Skeletal muscle tissue (tissue), 4 donors: ENCODE results near the gene ALAS2. TPM values are rescaled to one million over a fixed set of nuclear protein-coding genes. Genes with fewer than 3 reads are reported as not detected.
A peak's percentile ranks its signal among the peaks of the same experiment; 100 is the strongest.

Experiments
- H3K27ac ChIP-seq: one replicate; pipeline ENCODE4 v1.7.0; 2013; ENCODE audit warnings: mild to moderate bottlenecking, low read depth, low read length, inconsistent platforms
- H3K27me3 ChIP-seq, 3 donors: one replicate each; pipeline ENCODE4 v1.7.0; 2013; ENCODE audit warnings: low read length in 3 of 3; ENCODE audit not compliant: control insufficient read depth in 3 of 3, insufficient read depth in 3 of 3
- H3K36me3 ChIP-seq, 3 donors: one replicate each; pipeline ENCODE4 v1.7.0; 2013; ENCODE audit warnings: low read length in 3 of 3; ENCODE audit not compliant: control insufficient read depth in 3 of 3, insufficient read depth in 3 of 3
- H3K4me1 ChIP-seq, 3 donors: one replicate each; pipeline ENCODE4 v1.7.0; 2013; ENCODE audit warnings: low read length in 3 of 3, mild to moderate bottlenecking in 3 of 3; ENCODE audit not compliant: control insufficient read depth in 3 of 3, insufficient read depth in 3 of 3
- H3K4me3 ChIP-seq, 3 donors: one replicate each; pipeline ENCODE4 v1.7.0; 2013; ENCODE audit warnings: low read length in 3 of 3
- H3K9ac ChIP-seq, 3 donors: one replicate each; pipeline ENCODE4 v1.7.0; 2013; ENCODE audit warnings: low read length in 3 of 3, mild to moderate bottlenecking in 3 of 3, moderate library complexity in 2 of 3, low read depth in 1 of 3
- H3K9me3 ChIP-seq, 3 donors: one replicate each; pipeline ENCODE4 v1.7.0; 2013; ENCODE audit warnings: low read length in 3 of 3; ENCODE audit not compliant: control insufficient read depth in 3 of 3
- total RNA-seq: library from RNA; depleted of rRNA; stranded (reverse); fragments of >200 nt; gene quantifications from one replicate; pipeline ENCODE4 v1.2.3, GENCODE V29; 2014
- donor health status: Osteomylitis.

Gene ALAS2
- total RNA-seq, 1 donor from 2014 or later: 301 TPM

DNA sequence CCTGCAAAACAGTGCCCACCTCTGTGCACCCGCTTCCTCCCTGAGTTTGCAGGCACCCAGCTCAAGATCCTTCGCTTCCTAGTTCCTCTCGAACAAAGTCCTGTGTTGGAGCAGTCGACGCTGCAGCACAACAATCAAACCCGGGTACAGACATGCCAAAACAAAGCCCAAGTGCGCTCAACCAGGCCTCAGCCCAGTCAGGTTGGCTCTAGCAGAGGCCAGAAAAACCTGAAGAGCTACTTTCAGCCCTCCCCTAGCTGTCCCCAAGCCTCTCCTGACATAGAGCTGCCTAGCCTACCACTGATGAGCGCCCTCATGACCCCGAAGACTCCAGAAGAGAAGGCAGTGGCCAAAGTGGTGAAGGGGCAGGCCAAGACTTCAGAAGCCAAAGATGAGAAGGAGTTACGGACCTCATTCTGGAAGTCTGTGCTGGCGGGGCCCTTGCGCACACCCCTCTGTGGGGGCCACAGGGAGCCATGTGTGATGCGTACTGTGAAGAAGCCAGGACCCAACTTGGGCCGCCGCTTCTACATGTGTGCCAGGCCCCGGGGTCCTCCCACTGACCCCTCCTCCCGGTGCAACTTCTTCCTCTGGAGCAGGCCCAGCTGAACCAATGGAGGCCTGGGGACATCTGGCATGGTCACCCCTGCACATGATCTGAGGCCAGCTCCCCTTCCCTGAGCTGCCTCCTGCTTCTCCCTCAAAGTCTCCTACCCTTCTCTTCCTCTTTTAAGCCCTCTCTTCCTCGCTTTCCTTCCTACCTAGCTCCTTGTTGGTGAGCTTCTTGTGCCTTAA, 23.8 kb downstream of the ALAS2 start:
- Histone ChIP-seq H3K9me3 (no peaks in the 10 kb centered on the region), H3K27me3 (no peaks in the 10 kb centered on the region), H3K4me3 (no peak overlapping the region), H3K36me3 (peaks cover 10 to 20% (median 10%) of the 10 kb centered on the region in 3 donors), H3K27ac (no peak overlapping the region), H3K4me1 (peaks cover 10 to 24% (median 18%) of the 10 kb centered on the region in 3 donors), H3K9ac (no peak overlapping the region)

DNA sequence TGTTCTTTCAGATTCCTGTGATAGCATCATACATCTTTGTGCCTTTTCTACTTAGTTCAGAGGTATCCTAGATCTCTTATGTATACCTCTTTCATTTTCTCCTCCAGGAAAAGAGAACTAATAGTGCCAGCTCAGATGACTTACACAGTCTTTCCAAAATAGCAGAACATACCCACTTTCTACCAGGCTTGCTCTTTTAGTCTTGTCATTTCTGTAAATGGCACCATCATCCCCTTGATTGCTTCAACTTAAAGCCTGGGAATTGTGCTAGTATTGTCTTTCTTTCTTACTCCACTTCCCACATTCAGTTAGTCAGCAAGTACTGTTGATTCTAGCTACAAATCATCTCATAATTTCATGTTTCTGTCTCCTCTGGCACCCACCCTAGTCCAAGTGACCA, 25.5 kb downstream of the ALAS2 start:
- peaks cover 10 to 20% (median 10%) of the 10 kb centered on the region in 3 donors for H3K36me3 ChIP-seq
- no peak overlapping the region for H3K9ac ChIP-seq
- no peaks in the 10 kb centered on the region for H3K9me3 ChIP-seq
- H3K4me1 ChIP-seq: peaks cover 18 to 30% (median 26%) of the 10 kb centered on the region in 3 donors
- H3K27me3 ChIP-seq: no peaks in the 10 kb centered on the region
- H3K4me3 ChIP-seq: no peak overlapping the region
- no peak overlapping the region for H3K27ac ChIP-seq

DNA sequence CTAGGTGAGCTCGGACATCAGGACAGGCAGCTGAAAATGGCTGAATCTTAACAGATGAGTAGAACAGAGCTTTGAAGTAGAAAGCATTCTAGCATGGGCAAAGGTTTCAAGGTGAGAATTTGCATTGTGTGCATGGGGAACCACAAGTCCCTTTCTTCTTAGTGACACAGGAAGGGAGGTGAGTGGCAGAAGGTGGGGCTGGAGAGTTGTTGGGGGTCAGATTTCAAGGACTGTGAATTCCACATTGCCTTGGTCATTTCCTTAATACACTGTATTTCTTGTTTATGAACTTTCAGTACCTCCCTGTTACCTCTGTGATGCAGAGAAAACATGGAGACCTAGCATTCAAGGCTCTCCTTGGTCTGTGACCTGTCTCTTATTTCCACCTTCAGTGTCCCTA, 26.5 kb downstream of the ALAS2 start:
- Histone ChIP-seq H3K27ac (no peak overlapping the region), H3K36me3 (peaks cover 10 to 20% (median 10%) of the 10 kb centered on the region in 3 donors), H3K27me3 (no peaks in the 10 kb centered on the region), H3K9ac (no peak overlapping the region), H3K4me3 (no peak overlapping the region), H3K4me1 (peaks cover 13 to 25% (median 25%) of the 10 kb centered on the region in 3 donors), H3K9me3 (no peaks in the 10 kb centered on the region)

DNA sequence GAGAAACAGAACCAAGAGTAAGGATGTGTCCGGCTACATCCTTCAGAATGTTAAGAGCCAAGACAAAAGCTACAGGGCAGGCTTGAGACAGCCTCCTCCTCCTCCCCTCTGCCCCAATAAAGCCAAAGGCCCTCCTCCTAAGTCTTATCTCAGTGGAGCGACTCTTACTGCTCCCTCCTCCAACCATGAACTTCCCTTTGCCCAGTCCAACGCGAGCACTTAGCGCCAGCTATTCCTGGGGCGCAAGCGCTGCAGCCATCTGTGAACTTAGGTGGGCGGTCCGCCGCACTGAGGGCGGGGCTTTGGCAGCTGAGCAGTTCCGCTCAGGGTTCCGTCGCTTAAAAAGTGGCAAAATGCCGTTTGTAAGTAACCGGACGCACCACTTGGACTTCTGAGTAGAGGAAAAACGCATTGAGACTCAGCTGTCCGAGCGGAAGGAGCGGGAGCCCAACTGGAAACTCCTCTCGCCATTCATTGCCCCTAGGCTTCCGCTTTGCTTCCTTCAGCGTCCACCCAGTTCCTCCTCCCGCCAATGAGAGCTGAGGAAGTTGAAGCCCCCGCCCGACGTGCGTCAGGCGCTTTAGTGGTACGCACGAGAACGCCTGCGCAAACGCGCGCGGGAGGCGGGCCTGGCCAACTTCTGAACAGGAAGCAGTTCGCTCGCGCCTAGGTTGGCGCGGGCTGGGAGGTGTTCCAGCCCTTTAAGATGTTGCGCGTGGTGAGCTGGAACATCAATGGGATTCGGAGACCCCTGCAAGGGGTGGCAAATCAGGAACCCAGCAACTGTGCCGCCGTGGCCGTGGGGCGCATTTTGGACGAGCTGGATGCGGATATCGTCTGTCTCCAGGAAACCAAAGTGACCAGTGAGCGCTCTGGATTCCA, 30.8 kb downstream of the ALAS2 start, which contains the start of gene APEX2:
Gene APEX2 (plus strand): TSS at position 647 of the 882 bp plus-strand sequence. CDS start 60 bp downstream, at position 707.
- peak within 1 kb of the TSS; percentile 83 to 88 (median 85) for H3K4me3 ChIP-seq
- H3K36me3 ChIP-seq: peaks cover 5 to 14% (median 8%) of the 10 kb centered on the region in 3 donors
- peak within 1 kb of the TSS; percentile 74 to 81 (median 81) for H3K9ac ChIP-seq
- H3K9me3 ChIP-seq: no peaks in the 10 kb centered on the region
- H3K27ac ChIP-seq: peak within 1 kb of the TSS; percentile 81
- H3K27me3 ChIP-seq: no peaks in the 10 kb centered on the region
- peaks cover 9 to 10% (median 10%) of the 10 kb centered on the region in 3 donors for H3K4me1 ChIP-seq

DNA sequence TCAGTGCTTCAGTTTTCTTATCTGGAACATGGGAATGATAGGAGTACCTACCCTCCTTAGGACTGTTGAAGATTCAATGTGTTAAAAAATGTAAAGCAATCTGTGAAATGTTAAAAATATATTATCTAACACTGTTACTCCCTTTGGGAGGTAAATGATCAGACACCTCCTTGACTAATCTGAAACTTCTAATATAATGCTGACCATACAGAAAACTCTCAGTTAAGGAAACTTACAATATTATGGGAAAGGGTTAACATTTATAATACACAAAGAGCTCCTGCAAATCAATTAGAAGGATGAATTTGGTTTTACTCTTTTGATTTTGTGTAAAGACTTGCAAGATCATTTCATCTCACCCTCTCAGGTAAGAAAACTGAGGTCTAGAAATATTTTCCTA, 35.2 kb downstream of the ALAS2 start:
- H3K9me3 ChIP-seq: no peaks in the 10 kb centered on the region
- H3K27ac ChIP-seq: peak overlapping the region; percentile 81
- no peaks in the 10 kb centered on the region for H3K36me3 ChIP-seq
- no peak overlapping the region for H3K9ac ChIP-seq
- no peaks in the 10 kb centered on the region for H3K27me3 ChIP-seq
- H3K4me1 ChIP-seq: peaks cover 6 to 10% (median 10%) of the 10 kb centered on the region in 3 donors
- H3K4me3 ChIP-seq: peak overlapping the region in 2 of 3 donors; percentile 7 to 15

DNA sequence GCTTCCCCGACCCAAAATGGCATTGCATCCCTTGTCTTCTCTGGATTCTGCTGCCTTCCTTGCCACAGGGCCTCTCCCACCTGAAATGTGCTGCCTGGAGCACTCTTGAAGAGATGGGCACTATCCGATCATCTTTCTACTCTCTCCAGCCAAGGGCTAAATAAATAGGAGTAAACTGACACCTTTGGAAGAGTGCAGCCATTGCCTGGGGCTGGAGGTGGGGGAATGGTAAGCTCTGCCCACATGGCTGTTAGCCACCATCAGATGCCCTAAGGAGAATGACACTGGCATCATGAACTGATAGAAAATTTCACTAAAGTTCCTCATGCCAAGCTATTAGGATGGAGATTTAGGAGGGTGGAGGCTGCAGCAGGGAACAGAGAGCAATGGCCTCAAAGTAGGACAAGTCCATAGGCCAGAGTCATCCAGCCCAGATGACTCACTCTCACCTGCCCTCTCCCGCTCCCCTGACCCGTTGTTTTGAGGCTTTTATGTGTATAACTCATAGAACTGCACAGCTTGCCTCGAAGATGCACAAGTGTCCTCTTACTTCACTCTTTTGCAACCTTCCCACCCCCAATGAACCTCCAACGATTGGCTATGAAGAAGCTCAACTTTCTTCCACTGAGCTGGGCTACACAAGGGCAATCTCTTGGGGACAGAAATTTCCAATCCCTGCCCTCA, 36.0 kb downstream of the ALAS2 start:
- H3K9ac ChIP-seq: peak overlapping the region in 1 of 3 donors; percentile 70
- H3K4me3 ChIP-seq: peak overlapping the region; percentile 53 to 67 (median 61)
- no peaks in the 10 kb centered on the region for H3K9me3 ChIP-seq
- H3K27me3 ChIP-seq: no peaks in the 10 kb centered on the region
- H3K27ac ChIP-seq: peak overlapping the region; percentile 81
- H3K4me1 ChIP-seq: peaks cover 6 to 10% (median 9%) of the 10 kb centered on the region in 3 donors
- H3K36me3 ChIP-seq: no peaks in the 10 kb centered on the region

DNA sequence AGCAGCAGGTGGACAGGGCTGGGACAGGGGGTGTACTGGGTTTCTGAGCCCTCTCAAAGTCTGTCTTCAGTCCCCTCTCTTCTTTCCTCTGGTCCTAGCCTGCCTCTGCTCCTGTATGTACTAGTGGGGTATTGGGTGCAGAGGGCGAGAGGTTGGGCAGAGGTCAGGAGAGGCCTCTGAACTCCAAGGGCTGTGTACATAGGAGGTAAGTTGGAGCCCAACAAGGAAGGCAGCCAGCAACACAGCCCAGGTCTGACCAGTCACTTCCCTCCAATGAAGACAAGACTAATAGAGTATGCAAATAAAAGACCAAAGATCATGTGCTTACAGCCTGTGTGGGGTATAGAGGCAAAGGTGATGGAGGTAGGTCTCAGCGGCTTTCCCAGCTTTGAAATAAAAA, 36.7 kb downstream of the ALAS2 start, which contains the start of gene PFKFB1:
Gene PFKFB1 (minus strand): TSS at position 90 of the 400 bp plus-strand sequence. CDS start 181 bp downstream, outside the sequence.
- Histone ChIP-seq H3K9ac (peak within 1 kb of the TSS; percentile 11 to 70 (median 68)), H3K27ac (peak within 1 kb of the TSS; percentile 81), H3K36me3 (no peaks in the 10 kb centered on the region), H3K4me3 (peak within 1 kb of the TSS; percentile 53 to 67 (median 61)), H3K9me3 (no peaks in the 10 kb centered on the region), H3K27me3 (no peaks in the 10 kb centered on the region), H3K4me1 (peaks cover 6 to 10% (median 9%) of the 10 kb centered on the region in 3 donors)

DNA sequence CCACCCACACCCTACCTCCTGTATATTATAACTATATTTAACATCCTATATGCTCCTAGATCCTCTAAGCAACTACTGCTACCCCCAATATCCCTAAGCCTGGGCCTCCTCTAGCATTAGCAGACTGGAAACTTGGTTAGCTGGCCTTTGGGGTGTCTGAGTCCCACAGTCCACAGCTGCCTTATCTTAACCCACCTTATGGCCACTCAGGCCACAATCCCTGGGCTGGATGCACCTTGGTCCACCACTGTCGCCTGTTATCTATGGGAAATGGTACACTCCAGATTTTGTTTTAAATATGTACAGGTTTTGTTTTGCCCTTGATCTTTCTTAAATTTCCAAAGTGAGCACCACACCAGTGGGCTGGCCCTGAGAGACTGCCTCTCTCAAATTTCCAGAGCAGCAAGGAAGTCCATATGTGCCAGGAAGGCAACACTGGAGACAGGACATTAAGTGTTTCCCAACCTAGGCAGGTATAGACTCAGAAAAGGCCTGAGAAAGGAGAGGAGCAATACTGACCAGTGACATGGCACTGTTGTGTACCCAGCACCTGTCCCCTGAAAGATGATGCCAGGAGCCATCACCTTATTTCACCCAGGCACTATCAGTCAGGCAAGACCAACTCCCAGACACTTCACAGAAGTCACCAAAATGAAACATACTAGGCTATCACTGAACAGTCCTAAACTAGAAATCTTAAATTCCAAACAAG, 37.7 kb downstream of the ALAS2 start:
- no peaks in the 10 kb centered on the region for H3K9me3 ChIP-seq
- H3K4me1 ChIP-seq: peaks cover 6 to 10% (median 8%) of the 10 kb centered on the region in 3 donors
- peak overlapping the region; percentile 11 to 70 (median 68) for H3K9ac ChIP-seq
- H3K36me3 ChIP-seq: no peaks in the 10 kb centered on the region
- H3K4me3 ChIP-seq: peak overlapping the region; percentile 53 to 67 (median 61)
- H3K27me3 ChIP-seq: no peaks in the 10 kb centered on the region
- H3K27ac ChIP-seq: peak overlapping the region; percentile 81

DNA sequence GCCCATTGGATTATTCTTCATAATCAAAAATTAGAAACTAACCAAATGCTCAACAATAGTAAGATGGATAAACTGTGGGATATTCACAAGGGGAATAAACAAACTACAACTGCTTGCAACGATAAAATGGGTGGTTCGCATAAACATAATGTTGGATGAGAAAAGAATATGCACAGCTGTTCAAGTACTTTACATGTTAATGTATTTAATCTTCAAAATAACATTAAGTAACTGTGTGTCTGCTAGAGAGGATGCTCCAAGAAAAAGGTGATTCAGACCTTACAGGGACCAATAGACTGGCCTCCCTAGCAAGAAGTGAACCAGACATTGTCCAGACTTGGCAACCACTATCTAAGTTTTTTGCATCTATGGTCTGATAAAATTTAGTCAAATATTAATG, 39.1 kb downstream of the ALAS2 start:
- Histone ChIP-seq H3K9ac (no peak overlapping the region), H3K9me3 (no peaks in the 10 kb centered on the region), H3K27ac (peak overlapping the region; percentile 81), H3K36me3 (no peaks in the 10 kb centered on the region), H3K4me3 (peak overlapping the region; percentile 0 to 67 (median 31)), H3K27me3 (no peaks in the 10 kb centered on the region), H3K4me1 (peaks cover 6 to 10% (median 8%) of the 10 kb centered on the region in 3 donors)
